ENCODE results near the gene SLK.

Gene SLK

GRCh38 chr10:104054430-104054829 lies 87.5 kb downstream of the SLK start:
- DNase-seq (ENCODE audit: low read depth), result no peak

- DNase-seq (ENCODE audit: low read depth), result no peak
These were observed 89.8 kb downstream of the SLK start for GRCh38 chr10:104056619-104057273.

GRCh38 chr10:104057717-104058116 lies 90.8 kb downstream of the SLK start:
- no peak for DNase-seq (ENCODE audit: low read depth)

- no peak for DNase-seq (ENCODE audit: low read depth)
These were observed 92.4 kb downstream of the SLK start for GRCh38 chr10:104059364-104059763.

- DNase-seq (ENCODE audit: low read depth), result no peak
These were observed 94.3 kb downstream of the SLK start for GRCh38 chr10:104061196-104061595.

GRCh38 chr10:104065748-104066147 lies 98.8 kb downstream of the SLK start:
- no peak for DNase-seq (ENCODE audit: low read depth)

GRCh38 chr10:104066945-104067344 lies 100.0 kb downstream of the SLK start:
- no peak for DNase-seq (ENCODE audit: low read depth)

- DNase-seq (ENCODE audit: low read depth), result no peak
These were observed 100.6 kb downstream of the SLK start for GRCh38 chr10:104067525-104067924.

GRCh38 chr10:104069613-104070012 lies 102.7 kb downstream of the SLK start:
- DNase-seq (ENCODE audit: low read depth), result no peak

GRCh38 chr10:104072786-104073185 lies 105.8 kb downstream of the SLK start:
- DNase-seq (ENCODE audit: low read depth), result no peak

GRCh38 chr10:104074505-104074904 lies 107.6 kb downstream of the SLK start:
- no peak for DNase-seq (ENCODE audit: low read depth)

- no peak for DNase-seq (ENCODE audit: low read depth)
These were observed 109.8 kb downstream of the SLK start for GRCh38 chr10:104076743-104077160.

GRCh38 chr10:104077247-104077646 lies 110.3 kb downstream of the SLK start:
- no peak for DNase-seq (ENCODE audit: low read depth)

- DNase-seq (ENCODE audit: low read depth), result no peak
These were observed 110.8 kb downstream of the SLK start for GRCh38 chr10:104077663-104078151.

Data from activated T-cell treated with anti-CD3 and anti-CD28 coated beads for 1 hour (primary cell).